GM23338 (cell line): ENCODE results near the gene CMIP.

ENCODE experiments used
- CREB1 ChIP-seq: fragments of 250-450 bp; sonication (Bioruptor Pico); IDR thresholded peaks from 2 replicates; pipeline ENCODE4 v1.5.0; 2020; ENCODE audit warnings: low read depth, mild to moderate bottlenecking, moderate library complexity
- EZH2 ChIP-seq: fragments of 200-600 bp; sonication (generic); IDR thresholded peaks from one replicate; pipeline ENCODE4 v1.8.0; 2017; ENCODE audit warnings: antibody characterized with exemption, mild to moderate bottlenecking, low read depth; ENCODE audit not compliant: unreplicated experiment
- EZH2phosphoT487 ChIP-seq: fragments of 200-600 bp; sonication (generic); IDR thresholded peaks from one replicate; pipeline ENCODE4 v1.8.1; 2018; ENCODE audit warnings: antibody characterized with exemption; ENCODE audit not compliant: unreplicated experiment
- JUNB ChIP-seq: IDR thresholded peaks from one replicate; pipeline ENCODE4 v1.6.1; 2016; ENCODE audit warnings: antibody characterized with exemption; ENCODE audit not compliant: unreplicated experiment
- NANOG ChIP-seq: IDR thresholded peaks from 2 replicates; pipeline ENCODE4 v1.6.1; 2016; ENCODE audit warnings: antibody characterized with exemption, borderline replicate concordance
- POLR2AphosphoS5 ChIP-seq: IDR thresholded peaks from 2 replicates; pipeline ENCODE4 v1.6.1; 2016; ENCODE audit warnings: antibody characterized with exemption, low read depth
- STAT1 ChIP-seq: IDR thresholded peaks from one replicate; pipeline ENCODE4 v1.6.1; 2016; ENCODE audit warnings: antibody characterized with exemption; ENCODE audit not compliant: unreplicated experiment
- ZNF114 ChIP-seq: fragments of 250-450 bp; sonication (Bioruptor Pico); IDR thresholded peaks from 2 replicates; pipeline ENCODE4 v1.5.0; 2020; ENCODE audit warnings: mild to moderate bottlenecking, moderate library complexity
- ZNF331 ChIP-seq: fragments of 250-450 bp; sonication (Bioruptor Pico); IDR thresholded peaks from 2 replicates; pipeline ENCODE4 v1.5.0; 2020; ENCODE audit warnings: low read depth, mild to moderate bottlenecking, moderate library complexity
- TF ChIP-seq, protein P1 (sequence below), 2 experiments: fragments of 200-600 bp in 1 of 2; sonication (generic) in 1 of 2; conservative IDR thresholded peaks; 2 replicates each; pipeline versions ENCODE4 v1.5.1 to v1.6.1; 2016 to 2017; ENCODE audit warnings: antibody characterized with exemption in 2 of 2, low read depth in 2 of 2, mild to moderate bottlenecking in 2 of 2, moderate library complexity in 1 of 2
- TF ChIP-seq, protein P2 (sequence below): IDR thresholded peaks from one replicate; pipeline ENCODE4 v1.6.1; 2018; ENCODE audit warnings: antibody characterized with exemption; ENCODE audit not compliant: unreplicated experiment
- TF ChIP-seq, protein P3 (sequence below): fragments of 250-450 bp; sonication (Bioruptor Pico); IDR thresholded peaks from 2 replicates; pipeline ENCODE4 v1.5.0; 2020; ENCODE audit warnings: mild to moderate bottlenecking, moderate library complexity
- TF ChIP-seq, protein P4 (sequence below): IDR thresholded peaks from 2 replicates; pipeline ENCODE4 v1.6.1; 2016; ENCODE audit warnings: antibody characterized with exemption

DNA sequence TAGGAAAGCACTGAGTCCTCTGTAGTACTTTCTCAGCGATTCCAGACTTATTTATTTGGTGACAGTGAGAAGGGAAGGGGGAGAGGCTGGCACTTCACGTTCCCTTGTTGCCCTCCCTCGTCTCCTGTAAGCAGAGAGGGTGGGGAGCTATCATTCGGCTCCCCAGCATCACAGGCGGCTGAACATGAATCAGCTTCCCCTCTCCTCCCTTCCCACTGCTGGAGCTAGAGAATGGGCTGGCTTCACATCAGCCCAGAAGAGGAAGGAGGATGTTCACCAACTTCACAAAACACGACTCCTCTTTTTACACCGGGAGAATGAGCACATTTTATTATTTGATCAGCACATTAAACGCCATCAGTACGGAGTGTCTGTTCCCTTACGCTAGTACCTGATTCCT lies 6.7 kb upstream of the CMIP start:
- TF ChIP-seq, protein P1, sequence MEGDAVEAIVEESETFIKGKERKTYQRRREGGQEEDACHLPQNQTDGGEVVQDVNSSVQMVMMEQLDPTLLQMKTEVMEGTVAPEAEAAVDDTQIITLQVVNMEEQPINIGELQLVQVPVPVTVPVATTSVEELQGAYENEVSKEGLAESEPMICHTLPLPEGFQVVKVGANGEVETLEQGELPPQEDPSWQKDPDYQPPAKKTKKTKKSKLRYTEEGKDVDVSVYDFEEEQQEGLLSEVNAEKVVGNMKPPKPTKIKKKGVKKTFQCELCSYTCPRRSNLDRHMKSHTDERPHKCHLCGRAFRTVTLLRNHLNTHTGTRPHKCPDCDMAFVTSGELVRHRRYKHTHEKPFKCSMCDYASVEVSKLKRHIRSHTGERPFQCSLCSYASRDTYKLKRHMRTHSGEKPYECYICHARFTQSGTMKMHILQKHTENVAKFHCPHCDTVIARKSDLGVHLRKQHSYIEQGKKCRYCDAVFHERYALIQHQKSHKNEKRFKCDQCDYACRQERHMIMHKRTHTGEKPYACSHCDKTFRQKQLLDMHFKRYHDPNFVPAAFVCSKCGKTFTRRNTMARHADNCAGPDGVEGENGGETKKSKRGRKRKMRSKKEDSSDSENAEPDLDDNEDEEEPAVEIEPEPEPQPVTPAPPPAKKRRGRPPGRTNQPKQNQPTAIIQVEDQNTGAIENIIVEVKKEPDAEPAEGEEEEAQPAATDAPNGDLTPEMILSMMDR (conservative IDR thresholded peaks at IDR 0.05; ENCODE audit: low read depth in 2 of 2) = no peak
- TF ChIP-seq, protein P2, sequence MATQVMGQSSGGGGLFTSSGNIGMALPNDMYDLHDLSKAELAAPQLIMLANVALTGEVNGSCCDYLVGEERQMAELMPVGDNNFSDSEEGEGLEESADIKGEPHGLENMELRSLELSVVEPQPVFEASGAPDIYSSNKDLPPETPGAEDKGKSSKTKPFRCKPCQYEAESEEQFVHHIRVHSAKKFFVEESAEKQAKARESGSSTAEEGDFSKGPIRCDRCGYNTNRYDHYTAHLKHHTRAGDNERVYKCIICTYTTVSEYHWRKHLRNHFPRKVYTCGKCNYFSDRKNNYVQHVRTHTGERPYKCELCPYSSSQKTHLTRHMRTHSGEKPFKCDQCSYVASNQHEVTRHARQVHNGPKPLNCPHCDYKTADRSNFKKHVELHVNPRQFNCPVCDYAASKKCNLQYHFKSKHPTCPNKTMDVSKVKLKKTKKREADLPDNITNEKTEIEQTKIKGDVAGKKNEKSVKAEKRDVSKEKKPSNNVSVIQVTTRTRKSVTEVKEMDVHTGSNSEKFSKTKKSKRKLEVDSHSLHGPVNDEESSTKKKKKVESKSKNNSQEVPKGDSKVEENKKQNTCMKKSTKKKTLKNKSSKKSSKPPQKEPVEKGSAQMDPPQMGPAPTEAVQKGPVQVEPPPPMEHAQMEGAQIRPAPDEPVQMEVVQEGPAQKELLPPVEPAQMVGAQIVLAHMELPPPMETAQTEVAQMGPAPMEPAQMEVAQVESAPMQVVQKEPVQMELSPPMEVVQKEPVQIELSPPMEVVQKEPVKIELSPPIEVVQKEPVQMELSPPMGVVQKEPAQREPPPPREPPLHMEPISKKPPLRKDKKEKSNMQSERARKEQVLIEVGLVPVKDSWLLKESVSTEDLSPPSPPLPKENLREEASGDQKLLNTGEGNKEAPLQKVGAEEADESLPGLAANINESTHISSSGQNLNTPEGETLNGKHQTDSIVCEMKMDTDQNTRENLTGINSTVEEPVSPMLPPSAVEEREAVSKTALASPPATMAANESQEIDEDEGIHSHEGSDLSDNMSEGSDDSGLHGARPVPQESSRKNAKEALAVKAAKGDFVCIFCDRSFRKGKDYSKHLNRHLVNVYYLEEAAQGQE = no peak
- TF ChIP-seq EZH2 = no peak
- no peak for TF ChIP-seq EZH2phosphoT487
- no peak for TF ChIP-seq CREB1 (CRISPR knock-in tag)
- no peak for TF ChIP-seq NANOG
- no peak for TF ChIP-seq POLR2AphosphoS5
- TF ChIP-seq STAT1 = no peak
- TF ChIP-seq, protein P3, sequence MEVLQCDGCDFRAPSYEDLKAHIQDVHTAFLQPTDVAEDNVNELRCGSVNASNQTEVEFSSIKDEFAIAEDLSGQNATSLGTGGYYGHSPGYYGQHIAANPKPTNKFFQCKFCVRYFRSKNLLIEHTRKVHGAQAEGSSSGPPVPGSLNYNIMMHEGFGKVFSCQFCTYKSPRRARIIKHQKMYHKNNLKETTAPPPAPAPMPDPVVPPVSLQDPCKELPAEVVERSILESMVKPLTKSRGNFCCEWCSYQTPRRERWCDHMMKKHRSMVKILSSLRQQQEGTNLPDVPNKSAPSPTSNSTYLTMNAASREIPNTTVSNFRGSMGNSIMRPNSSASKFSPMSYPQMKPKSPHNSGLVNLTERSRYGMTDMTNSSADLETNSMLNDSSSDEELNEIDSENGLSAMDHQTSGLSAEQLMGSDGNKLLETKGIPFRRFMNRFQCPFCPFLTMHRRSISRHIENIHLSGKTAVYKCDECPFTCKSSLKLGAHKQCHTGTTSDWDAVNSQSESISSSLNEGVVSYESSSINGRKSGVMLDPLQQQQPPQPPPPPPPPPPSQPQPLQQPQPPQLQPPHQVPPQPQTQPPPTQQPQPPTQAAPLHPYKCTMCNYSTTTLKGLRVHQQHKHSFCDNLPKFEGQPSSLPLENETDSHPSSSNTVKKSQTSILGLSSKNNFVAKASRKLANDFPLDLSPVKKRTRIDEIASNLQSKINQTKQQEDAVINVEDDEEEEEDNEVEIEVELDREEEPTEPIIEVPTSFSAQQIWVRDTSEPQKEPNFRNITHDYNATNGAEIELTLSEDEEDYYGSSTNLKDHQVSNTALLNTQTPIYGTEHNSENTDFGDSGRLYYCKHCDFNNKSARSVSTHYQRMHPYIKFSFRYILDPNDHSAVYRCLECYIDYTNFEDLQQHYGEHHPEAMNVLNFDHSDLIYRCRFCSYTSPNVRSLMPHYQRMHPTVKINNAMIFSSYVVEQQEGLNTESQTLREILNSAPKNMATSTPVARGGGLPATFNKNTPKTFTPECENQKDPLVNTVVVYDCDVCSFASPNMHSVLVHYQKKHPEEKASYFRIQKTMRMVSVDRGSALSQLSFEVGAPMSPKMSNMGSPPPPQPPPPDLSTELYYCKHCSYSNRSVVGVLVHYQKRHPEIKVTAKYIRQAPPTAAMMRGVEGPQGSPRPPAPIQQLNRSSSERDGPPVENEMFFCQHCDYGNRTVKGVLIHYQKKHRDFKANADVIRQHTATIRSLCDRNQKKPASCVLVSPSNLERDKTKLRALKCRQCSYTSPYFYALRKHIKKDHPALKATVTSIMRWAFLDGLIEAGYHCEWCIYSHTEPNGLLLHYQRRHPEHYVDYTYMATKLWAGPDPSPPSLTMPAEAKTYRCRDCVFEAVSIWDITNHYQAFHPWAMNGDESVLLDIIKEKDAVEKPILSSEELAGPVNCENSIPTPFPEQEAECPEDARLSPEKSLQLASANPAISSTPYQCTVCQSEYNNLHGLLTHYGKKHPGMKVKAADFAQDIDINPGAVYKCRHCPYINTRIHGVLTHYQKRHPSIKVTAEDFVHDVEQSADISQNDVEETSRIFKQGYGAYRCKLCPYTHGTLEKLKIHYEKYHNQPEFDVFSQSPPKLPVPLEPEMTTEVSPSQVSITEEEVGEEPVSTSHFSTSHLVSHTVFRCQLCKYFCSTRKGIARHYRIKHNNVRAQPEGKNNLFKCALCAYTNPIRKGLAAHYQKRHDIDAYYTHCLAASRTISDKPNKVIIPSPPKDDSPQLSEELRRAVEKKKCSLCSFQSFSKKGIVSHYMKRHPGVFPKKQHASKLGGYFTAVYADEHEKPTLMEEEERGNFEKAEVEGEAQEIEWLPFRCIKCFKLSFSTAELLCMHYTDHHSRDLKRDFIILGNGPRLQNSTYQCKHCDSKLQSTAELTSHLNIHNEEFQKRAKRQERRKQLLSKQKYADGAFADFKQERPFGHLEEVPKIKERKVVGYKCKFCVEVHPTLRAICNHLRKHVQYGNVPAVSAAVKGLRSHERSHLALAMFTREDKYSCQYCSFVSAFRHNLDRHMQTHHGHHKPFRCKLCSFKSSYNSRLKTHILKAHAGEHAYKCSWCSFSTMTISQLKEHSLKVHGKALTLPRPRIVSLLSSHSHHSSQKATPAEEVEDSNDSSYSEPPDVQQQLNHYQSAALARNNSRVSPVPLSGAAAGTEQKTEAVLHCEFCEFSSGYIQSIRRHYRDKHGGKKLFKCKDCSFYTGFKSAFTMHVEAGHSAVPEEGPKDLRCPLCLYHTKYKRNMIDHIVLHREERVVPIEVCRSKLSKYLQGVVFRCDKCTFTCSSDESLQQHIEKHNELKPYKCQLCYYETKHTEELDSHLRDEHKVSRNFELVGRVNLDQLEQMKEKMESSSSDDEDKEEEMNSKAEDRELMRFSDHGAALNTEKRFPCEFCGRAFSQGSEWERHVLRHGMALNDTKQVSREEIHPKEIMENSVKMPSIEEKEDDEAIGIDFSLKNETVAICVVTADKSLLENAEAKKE = no peak
- no peak for TF ChIP-seq ZNF331
- TF ChIP-seq ZNF114 (CRISPR knock-in tag) = no peak
- TF ChIP-seq JUNB = no peak
- TF ChIP-seq, protein P4, sequence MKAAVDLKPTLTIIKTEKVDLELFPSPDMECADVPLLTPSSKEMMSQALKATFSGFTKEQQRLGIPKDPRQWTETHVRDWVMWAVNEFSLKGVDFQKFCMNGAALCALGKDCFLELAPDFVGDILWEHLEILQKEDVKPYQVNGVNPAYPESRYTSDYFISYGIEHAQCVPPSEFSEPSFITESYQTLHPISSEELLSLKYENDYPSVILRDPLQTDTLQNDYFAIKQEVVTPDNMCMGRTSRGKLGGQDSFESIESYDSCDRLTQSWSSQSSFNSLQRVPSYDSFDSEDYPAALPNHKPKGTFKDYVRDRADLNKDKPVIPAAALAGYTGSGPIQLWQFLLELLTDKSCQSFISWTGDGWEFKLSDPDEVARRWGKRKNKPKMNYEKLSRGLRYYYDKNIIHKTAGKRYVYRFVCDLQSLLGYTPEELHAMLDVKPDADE = no peak
